K562 (cell line): Measurements from ENCODE around the gene HMOX1.

Experiments
- CSDE1 ChIP-seq, 2 experiments: fragments of 450-650 bp; IDR thresholded peaks; 2 replicates each; pipeline ENCODE4 v1.6.1; 2016; ENCODE audit warnings: mild to moderate bottlenecking in 1 of 2
- DMBX1 ChIP-seq: fragments of 250-450 bp; sonication (Bioruptor Pico); IDR thresholded peaks from 2 replicates; pipeline ENCODE4 v1.8.0; 2022; ENCODE audit warnings: inconsistent platforms, mild to moderate bottlenecking, moderate library complexity, borderline replicate concordance
- HDAC2 ChIP-seq: fragments of 450-650 bp; IDR thresholded peaks from 2 replicates; pipeline ENCODE4 v1.6.1; 2016; ENCODE audit warnings: mild to moderate bottlenecking
- NFE2 ChIP-seq: IDR thresholded peaks from 2 replicates; pipeline ENCODE4 v1.6.1; 2014; ENCODE audit warnings: antibody characterized with exemption, low read depth
- TAF1 ChIP-seq: IDR thresholded peaks from 2 replicates; pipeline ENCODE4 v1.6.1; 2011; ENCODE audit warnings: mild to moderate bottlenecking, low read length, moderate library complexity; ENCODE audit not compliant: insufficient read depth, control insufficient read depth, severe bottlenecking; ENCODE audit errors: extremely low read depth
- ZNF23 ChIP-seq: fragments of 250-450 bp; sonication (Bioruptor Pico); IDR thresholded peaks from 2 replicates; pipeline ENCODE4 v1.4.0; 2020; ENCODE audit warnings: mild to moderate bottlenecking
- TF ChIP-seq, protein P1 (sequence below), 3 experiments: IDR thresholded peaks in 2 of 3; conservative IDR thresholded peaks in 1 of 3; 2 replicates each; pipeline ENCODE4 v1.5.1; 2011 to 2012; ENCODE audit warnings: low read length in 3 of 3, mild to moderate bottlenecking in 3 of 3, control low read depth in 2 of 3, improper control_type of control experiment in 1 of 3, inconsistent platforms in 1 of 3, low read depth in 1 of 3, mixed read lengths in 1 of 3, moderate library complexity in 1 of 3; ENCODE audit not compliant: insufficient read depth in 2 of 3
- TF ChIP-seq, protein P2 (sequence below): fragments of 250-450 bp; sonication (Bioruptor Pico); IDR thresholded peaks from 2 replicates; pipeline ENCODE4 v1.5.0; 2021

GRCh38 chr22:35442471-35442870, 61.6 kb downstream of the HMOX1 start:
- TF ChIP-seq ZNF23 (CRISPR knock-in tag) (no peak), TAF1 (no peak), NFE2 (no peak), HDAC2 (no peak), CSDE1 (IDR thresholded peaks at IDR 0.05) (no peak), DMBX1 (no peak)
- TF ChIP-seq, protein P1, sequence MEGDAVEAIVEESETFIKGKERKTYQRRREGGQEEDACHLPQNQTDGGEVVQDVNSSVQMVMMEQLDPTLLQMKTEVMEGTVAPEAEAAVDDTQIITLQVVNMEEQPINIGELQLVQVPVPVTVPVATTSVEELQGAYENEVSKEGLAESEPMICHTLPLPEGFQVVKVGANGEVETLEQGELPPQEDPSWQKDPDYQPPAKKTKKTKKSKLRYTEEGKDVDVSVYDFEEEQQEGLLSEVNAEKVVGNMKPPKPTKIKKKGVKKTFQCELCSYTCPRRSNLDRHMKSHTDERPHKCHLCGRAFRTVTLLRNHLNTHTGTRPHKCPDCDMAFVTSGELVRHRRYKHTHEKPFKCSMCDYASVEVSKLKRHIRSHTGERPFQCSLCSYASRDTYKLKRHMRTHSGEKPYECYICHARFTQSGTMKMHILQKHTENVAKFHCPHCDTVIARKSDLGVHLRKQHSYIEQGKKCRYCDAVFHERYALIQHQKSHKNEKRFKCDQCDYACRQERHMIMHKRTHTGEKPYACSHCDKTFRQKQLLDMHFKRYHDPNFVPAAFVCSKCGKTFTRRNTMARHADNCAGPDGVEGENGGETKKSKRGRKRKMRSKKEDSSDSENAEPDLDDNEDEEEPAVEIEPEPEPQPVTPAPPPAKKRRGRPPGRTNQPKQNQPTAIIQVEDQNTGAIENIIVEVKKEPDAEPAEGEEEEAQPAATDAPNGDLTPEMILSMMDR (IDR thresholded peaks at IDR 0.05 in 2 of 3, conservative IDR thresholded peaks at IDR 0.05 in 1 of 3; ENCODE audit: insufficient read depth in 2 of 3, low read depth in 1 of 3, low read length in 3 of 3), result no peak
- TF ChIP-seq, protein P2, sequence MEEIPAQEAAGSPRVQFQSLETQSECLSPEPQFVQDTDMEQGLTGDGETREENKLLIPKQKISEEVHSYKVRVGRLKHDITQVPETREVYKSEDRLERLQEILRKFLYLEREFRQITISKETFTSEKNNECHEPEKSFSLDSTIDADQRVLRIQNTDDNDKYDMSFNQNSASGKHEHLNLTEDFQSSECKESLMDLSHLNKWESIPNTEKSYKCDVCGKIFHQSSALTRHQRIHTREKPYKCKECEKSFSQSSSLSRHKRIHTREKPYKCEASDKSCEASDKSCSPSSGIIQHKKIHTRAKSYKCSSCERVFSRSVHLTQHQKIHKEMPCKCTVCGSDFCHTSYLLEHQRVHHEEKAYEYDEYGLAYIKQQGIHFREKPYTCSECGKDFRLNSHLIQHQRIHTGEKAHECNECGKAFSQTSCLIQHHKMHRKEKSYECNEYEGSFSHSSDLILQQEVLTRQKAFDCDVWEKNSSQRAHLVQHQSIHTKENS (CRISPR knock-in tag), result no peak
